ENCODE data around the gene GABRP. TPM values are rescaled to one million over a fixed set of nuclear protein-coding genes. Genes with fewer than 3 reads are reported as not detected.
A peak's percentile ranks its signal among the peaks of the same experiment; 100 is the strongest.

GABRP gene
- total RNA-seq, 1 donor, result not detected

DNA sequence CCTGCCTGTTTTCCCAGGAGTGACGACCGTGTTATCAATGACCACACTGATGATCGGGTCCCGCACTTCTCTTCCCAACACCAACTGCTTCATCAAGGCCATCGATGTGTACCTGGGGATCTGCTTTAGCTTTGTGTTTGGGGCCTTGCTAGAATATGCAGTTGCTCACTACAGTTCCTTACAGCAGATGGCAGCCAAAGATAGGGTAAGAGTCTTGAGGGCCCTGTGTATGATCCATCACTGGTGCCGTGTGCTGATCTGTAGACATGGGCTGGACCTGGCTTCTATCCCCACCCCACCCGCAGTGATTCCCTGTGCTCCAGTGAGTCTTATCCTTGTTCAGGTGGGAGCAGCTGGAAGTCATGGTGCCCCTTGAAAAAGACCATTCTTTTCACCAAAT is 26.0 kb downstream of the GABRP start:
- peak; percentile 32 for DNase-seq (ENCODE audit: low read depth)
- TF ChIP-seq, protein P1, sequence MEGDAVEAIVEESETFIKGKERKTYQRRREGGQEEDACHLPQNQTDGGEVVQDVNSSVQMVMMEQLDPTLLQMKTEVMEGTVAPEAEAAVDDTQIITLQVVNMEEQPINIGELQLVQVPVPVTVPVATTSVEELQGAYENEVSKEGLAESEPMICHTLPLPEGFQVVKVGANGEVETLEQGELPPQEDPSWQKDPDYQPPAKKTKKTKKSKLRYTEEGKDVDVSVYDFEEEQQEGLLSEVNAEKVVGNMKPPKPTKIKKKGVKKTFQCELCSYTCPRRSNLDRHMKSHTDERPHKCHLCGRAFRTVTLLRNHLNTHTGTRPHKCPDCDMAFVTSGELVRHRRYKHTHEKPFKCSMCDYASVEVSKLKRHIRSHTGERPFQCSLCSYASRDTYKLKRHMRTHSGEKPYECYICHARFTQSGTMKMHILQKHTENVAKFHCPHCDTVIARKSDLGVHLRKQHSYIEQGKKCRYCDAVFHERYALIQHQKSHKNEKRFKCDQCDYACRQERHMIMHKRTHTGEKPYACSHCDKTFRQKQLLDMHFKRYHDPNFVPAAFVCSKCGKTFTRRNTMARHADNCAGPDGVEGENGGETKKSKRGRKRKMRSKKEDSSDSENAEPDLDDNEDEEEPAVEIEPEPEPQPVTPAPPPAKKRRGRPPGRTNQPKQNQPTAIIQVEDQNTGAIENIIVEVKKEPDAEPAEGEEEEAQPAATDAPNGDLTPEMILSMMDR (IDR thresholded peaks at IDR 0.05; ENCODE audit: insufficient read depth, low read length), result peak; percentile 28
- no peak overlapping the region for H3K4me3 ChIP-seq (ENCODE audit: low read depth, low read length)

DNA sequence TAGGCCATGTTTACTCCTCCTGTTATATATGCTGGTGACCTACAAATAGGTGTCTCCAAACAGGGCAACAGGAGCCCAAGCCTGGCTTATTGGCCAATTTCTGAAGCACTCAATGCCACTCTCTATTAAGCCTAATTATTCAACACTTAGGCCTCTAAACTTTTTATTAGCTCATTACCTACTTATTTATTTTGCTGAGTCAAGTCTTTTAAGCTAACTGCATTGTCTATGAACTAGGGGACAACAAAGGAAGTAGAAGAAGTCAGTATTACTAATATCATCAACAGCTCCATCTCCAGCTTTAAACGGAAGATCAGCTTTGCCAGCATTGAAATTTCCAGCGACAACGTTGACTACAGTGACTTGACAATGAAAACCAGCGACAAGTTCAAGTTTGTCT is 28.2 kb downstream of the GABRP start:
- DNase-seq (ENCODE audit: low read depth), result no peak
- no peak overlapping the region for H3K4me3 ChIP-seq (ENCODE audit: low read depth, low read length)
- TF ChIP-seq, protein P1 (IDR thresholded peaks at IDR 0.05; ENCODE audit: insufficient read depth, low read length), result no peak

DNA sequence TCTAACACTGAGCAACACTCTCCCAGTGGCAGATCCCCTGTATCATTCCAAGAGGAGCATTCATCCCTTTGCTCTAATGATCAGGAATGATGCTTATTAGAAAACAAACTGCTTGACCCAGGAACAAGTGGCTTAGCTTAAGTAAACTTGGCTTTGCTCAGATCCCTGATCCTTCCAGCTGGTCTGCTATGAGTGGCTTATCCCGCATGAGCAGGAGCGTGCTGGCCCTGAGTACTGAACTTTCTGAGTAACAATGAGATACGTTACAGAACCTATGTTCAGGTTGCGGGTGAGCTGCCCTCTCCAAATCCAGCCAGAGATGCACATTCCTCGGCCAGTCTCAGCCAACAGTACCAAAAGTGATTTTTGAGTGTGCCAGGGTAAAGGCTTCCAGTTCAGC is 29.7 kb downstream of the GABRP start:
- no peak overlapping the region for H3K4me3 ChIP-seq (ENCODE audit: low read depth, low read length)
- TF ChIP-seq, protein P1 (IDR thresholded peaks at IDR 0.05; ENCODE audit: insufficient read depth, low read length), result no peak
- DNase-seq (ENCODE audit: low read depth), result no peak

DNA sequence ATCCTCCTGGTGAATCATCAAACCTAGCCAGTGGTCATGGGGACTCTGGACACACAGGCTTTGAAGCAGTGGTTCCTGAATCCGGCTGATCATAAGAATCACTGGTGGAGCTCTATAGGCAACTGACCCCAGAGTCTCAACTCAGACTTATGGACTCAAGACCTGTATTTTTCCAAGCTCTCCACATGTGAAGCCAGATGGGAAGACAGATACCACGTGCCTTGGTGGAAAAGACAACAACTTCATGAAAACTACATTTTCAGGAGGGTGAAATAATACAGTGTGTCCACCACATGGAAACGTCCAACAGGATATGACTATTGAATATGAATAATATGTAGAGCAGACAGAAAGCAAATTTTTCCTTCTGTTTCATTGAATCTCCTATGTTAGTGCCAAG is 33.7 kb downstream of the GABRP start:
- DNase-seq (ENCODE audit: low read depth), result no peak
- TF ChIP-seq, protein P1 (IDR thresholded peaks at IDR 0.05; ENCODE audit: insufficient read depth, low read length), result no peak
- no peak overlapping the region for H3K4me3 ChIP-seq (ENCODE audit: low read depth, low read length)

DNA sequence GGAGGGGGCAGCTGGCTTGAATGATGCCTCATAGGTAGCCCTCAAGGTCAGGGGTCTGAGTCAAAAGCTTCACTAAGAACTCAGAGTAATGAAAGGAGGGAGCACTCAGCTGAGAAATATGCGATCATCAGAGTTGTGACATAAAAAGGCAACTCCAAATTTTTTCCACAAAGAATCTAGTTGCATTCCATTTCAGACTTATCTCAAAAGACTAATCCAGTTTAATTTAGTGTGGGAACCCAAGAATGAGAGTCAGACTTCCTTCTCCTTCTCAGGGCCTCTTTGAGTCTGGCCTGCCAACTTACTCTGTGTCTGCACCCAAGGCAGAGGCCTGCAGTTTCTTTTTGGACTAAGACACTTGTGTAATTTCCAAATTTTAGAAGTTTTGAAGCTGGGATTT is 34.7 kb downstream of the GABRP start:
- TF ChIP-seq, protein P1 (IDR thresholded peaks at IDR 0.05; ENCODE audit: insufficient read depth, low read length), result no peak
- peak; percentile 39 for DNase-seq (ENCODE audit: low read depth)
- H3K4me3 ChIP-seq (ENCODE audit: low read depth, low read length), result no peak overlapping the region

DNA sequence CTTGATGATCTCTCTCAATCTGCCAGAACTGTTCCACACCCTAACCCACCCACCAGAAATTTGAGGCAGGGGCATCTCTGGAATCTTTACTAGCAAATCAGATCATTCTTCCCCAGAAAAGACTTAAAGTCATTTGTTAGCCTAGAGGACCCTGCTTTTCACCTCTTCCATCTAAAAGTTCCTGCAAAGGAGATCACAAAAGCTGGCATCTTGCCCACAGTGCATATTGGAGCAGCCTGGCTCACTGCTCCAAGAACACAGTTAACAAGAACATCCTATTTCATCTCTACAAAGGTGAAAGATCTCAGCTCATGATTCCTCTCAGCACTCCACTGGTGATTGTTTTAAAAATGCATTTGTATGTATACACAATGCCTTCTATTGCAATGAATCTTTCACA is 36.3 kb downstream of the GABRP start:
- H3K4me3 ChIP-seq (ENCODE audit: low read depth, low read length), result no peak overlapping the region
- no peak for DNase-seq (ENCODE audit: low read depth)
- TF ChIP-seq, protein P1 (IDR thresholded peaks at IDR 0.05; ENCODE audit: insufficient read depth, low read length), result no peak

DNA sequence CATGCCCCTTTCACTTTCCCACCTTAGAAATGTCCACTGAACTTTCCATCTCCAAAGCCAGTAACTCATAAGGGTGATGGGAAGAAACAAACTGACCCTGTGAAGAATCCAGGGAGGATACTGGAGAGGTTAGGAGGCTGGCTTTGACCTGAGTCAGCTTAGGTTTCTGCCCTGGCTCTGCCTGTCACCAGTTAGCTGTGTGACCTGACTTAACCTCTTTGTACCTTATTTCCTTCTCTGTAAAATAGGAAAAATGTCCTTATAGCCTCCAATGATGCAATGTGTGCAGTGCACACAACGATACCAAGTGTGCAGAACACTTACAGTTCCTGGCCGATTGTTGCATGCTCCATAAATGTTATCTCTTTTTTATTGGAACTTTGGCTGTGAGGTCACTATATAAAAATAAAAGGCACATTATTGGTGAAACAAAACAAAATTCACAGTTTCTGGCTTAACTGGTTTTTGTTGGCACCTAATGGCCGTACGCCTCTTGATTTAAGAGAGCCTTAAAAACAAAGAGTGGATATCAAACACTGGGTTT is 37.8 kb downstream of the GABRP start:
- TF ChIP-seq, protein P1 (IDR thresholded peaks at IDR 0.05; ENCODE audit: insufficient read depth, low read length), result no peak
- DNase-seq (ENCODE audit: low read depth), result no peak
- no peak overlapping the region for H3K4me3 ChIP-seq (ENCODE audit: low read depth, low read length)
